Lower lobe of right lung (tissue), 2 donors: Measurements from ENCODE around the gene GOLPH3L. TPM values are rescaled to one million over a fixed set of nuclear protein-coding genes. Genes with fewer than 3 reads are reported as not detected.
"Not testable (repeated sequence)": the region's sequence is repeated elsewhere in the genome, so short reads cannot be mapped to it uniquely, and the experiment has no call there.

Experiments used
- ATAC-seq, 2 donors: fragments of 200-7000 bp; cut with Tn5 transposase; one replicate each; pipeline ENCODE4 v1.9.1; 2020 to 2022; ENCODE audit warnings: mild to moderate bottlenecking in 2 of 2, moderate library complexity in 2 of 2
- DNase-seq: peaks from one replicate; pipeline ENCODE4 v3.0.0-alpha.2; 2020
- H3K27ac ChIP-seq: fragments of 200-600 bp; one replicate; pipeline ENCODE4 v1.8.0; 2022
- H3K27me3 ChIP-seq: fragments of 200-600 bp; one replicate; pipeline ENCODE4 v1.8.0; 2022; ENCODE audit warnings: low read depth
- H3K36me3 ChIP-seq: fragments of 200-600 bp; one replicate; pipeline ENCODE4 v1.8.0; 2022; ENCODE audit warnings: mild to moderate bottlenecking
- H3K4me1 ChIP-seq: fragments of 200-600 bp; one replicate; pipeline ENCODE4 v1.8.0; 2022
- H3K4me3 ChIP-seq: fragments of 200-600 bp; one replicate; pipeline ENCODE4 v1.8.0; 2022; ENCODE audit warnings: mild to moderate bottlenecking
- H3K9me3 ChIP-seq: fragments of 200-600 bp; one replicate; pipeline ENCODE4 v1.8.0; 2022
- CTCF ChIP-seq: fragments of 200-600 bp; IDR thresholded peaks from one replicate; pipeline ENCODE4 v1.8.0; 2022; ENCODE audit warnings: antibody characterized with exemption, mild to moderate bottlenecking
- intact Hi-C: fragments of 100-400 bp; cut with DNase I; formaldehyde crosslinking; loops from one replicate; pipeline ENCODE4 v1.11.0; 2022
- total RNA-seq: library from RNA; stranded (reverse); fragmentation: NEBNext Ultra II Directional; extraction: Animal tissue kit (Norgen Biotek cat#: 25700); gene quantifications from one replicate; pipeline ENCODE4 v1.2.1, GENCODE V29; 2021
- donor health status: DM: no; HTN: yes; CAD: no; lungs with severe emphysema.

Gene GOLPH3L
- total RNA-seq, 1 donor from 2014 or later, result 32.5 TPM

- DNase-seq, result no peak
- intact Hi-C loops, result no loop called here
- peaks cover 32% of the 10 kb centered on the region for H3K36me3 ChIP-seq
- H3K27ac ChIP-seq, result no peak overlapping the region
- H3K4me3 ChIP-seq, result no peak overlapping the region
- no peaks in the 10 kb centered on the region for H3K9me3 ChIP-seq
- ATAC-seq, result no peak
- H3K27me3 ChIP-seq, result no peaks in the 10 kb centered on the region
- no peak for TF ChIP-seq CTCF
- H3K4me1 ChIP-seq, result no peaks in the 10 kb centered on the region
These were observed 18.0 kb downstream of the GOLPH3L start for GRCh38 chr1:150678988-150679387.

GRCh38 chr1:150674881-150675280 is 22.1 kb downstream of the GOLPH3L start:
- no peak for TF ChIP-seq CTCF
- H3K4me1 ChIP-seq, result no peaks in the 10 kb centered on the region
- DNase-seq, result no peak
- intact Hi-C loops, result no loop called here
- H3K27ac ChIP-seq, result no peak overlapping the region
- peaks cover 16% of the 10 kb centered on the region for H3K36me3 ChIP-seq
- H3K9me3 ChIP-seq, result no peaks in the 10 kb centered on the region
- no peaks in the 10 kb centered on the region for H3K27me3 ChIP-seq
- H3K4me3 ChIP-seq, result no peak overlapping the region
- ATAC-seq, result no peak

- TF ChIP-seq CTCF, result no peak
- no peaks in the 10 kb centered on the region for H3K27me3 ChIP-seq
- intact Hi-C loops, result no loop called here
- H3K4me3 ChIP-seq, result no peak overlapping the region
- no peak overlapping the region for H3K27ac ChIP-seq
- ATAC-seq (no peak), DNase-seq (no peak)
- H3K9me3 ChIP-seq, result no peaks in the 10 kb centered on the region
- H3K4me1 ChIP-seq, result no peaks in the 10 kb centered on the region
- peaks cover 51% of the 10 kb centered on the region for H3K36me3 ChIP-seq
These were observed 33.6 kb downstream of the GOLPH3L start for GRCh38 chr1:150663321-150663720.

GRCh38 chr1:150662811-150663210 is 34.1 kb downstream of the GOLPH3L start:
- no peaks in the 10 kb centered on the region for H3K4me1 ChIP-seq
- peaks cover 56% of the 10 kb centered on the region for H3K36me3 ChIP-seq
- ATAC-seq (no peak), DNase-seq (no peak)
- H3K27ac ChIP-seq, result no peak overlapping the region
- intact Hi-C loops, result no loop called here
- H3K9me3 ChIP-seq, result no peaks in the 10 kb centered on the region
- no peak for TF ChIP-seq CTCF
- no peaks in the 10 kb centered on the region for H3K27me3 ChIP-seq
- no peak overlapping the region for H3K4me3 ChIP-seq

- no peaks in the 10 kb centered on the region for H3K27me3 ChIP-seq
- H3K27ac ChIP-seq, result no peak overlapping the region
- no peaks in the 10 kb centered on the region for H3K9me3 ChIP-seq
- ATAC-seq (no peak), DNase-seq (no peak)
- TF ChIP-seq CTCF, result no peak
- no peak overlapping the region for H3K4me3 ChIP-seq
- intact Hi-C loops, result no loop called here
- no peaks in the 10 kb centered on the region for H3K4me1 ChIP-seq
- peaks cover 67% of the 10 kb centered on the region for H3K36me3 ChIP-seq
These were observed 35.8 kb downstream of the GOLPH3L start for GRCh38 chr1:150661156-150661555.

GRCh38 chr1:150660584-150660983 is 36.4 kb downstream of the GOLPH3L start:
- H3K27me3 ChIP-seq, result no peaks in the 10 kb centered on the region
- intact Hi-C loops, result no loop called here
- no peak overlapping the region for H3K4me3 ChIP-seq
- DNase-seq (no peak), ATAC-seq (no peak)
- no peak for TF ChIP-seq CTCF
- H3K36me3 ChIP-seq, result peaks cover 67% of the 10 kb centered on the region
- H3K4me1 ChIP-seq, result no peaks in the 10 kb centered on the region
- H3K27ac ChIP-seq, result no peak overlapping the region
- no peaks in the 10 kb centered on the region for H3K9me3 ChIP-seq

- H3K27me3 ChIP-seq, intact Hi-C loops, DNase-seq, H3K4me1 ChIP-seq, H3K27ac ChIP-seq, H3K9me3 ChIP-seq, H3K4me3 ChIP-seq, ATAC-seq: not testable (repeated sequence)
- H3K36me3 ChIP-seq, result peaks cover 54% of the 10 kb centered on the region
These were observed 39.9 kb downstream of the GOLPH3L start for GRCh38 chr1:150657064-150657463.

GRCh38 chr1:150654635-150655034 is 42.3 kb downstream of the GOLPH3L start:
- H3K27ac ChIP-seq, H3K27me3 ChIP-seq, intact Hi-C loops, H3K4me1 ChIP-seq, H3K4me3 ChIP-seq, DNase-seq, H3K9me3 ChIP-seq, ATAC-seq: not testable (repeated sequence)
- H3K36me3 ChIP-seq, result peaks cover 47% of the 10 kb centered on the region
